OCI-LY7 (cell line): ENCODE data around the gene TST.

ENCODE experiments used
- CTCF ChIP-seq: fragments of 200-600 bp; sonication (generic); conservative IDR thresholded peaks from 2 replicates; pipeline ENCODE4 v1.5.1; 2014; ENCODE audit warnings: mild to moderate bottlenecking, antibody characterized with exemption, low read length, moderate library complexity, mixed read lengths
- EZH2phosphoT487 ChIP-seq: fragments of 200-600 bp; sonication (generic); IDR thresholded peaks from 2 replicates; pipeline ENCODE4 v1.6.1; 2018; ENCODE audit warnings: low read depth, borderline replicate concordance, mild to moderate bottlenecking, mixed run types, antibody characterized with exemption, low read length, moderate library complexity, mixed read lengths

- TF ChIP-seq CTCF (no peak), EZH2phosphoT487 (no peak)
Observed at GRCh38 chr22:37057796-37058510, 38.7 kb upstream of the TST start.
